HCT116 (cell line): ENCODE data around the gene MRPS35.

Source experiments
- ATF3 ChIP-seq: IDR thresholded peaks from 2 replicates; pipeline ENCODE4 v1.6.1; 2012
- CEBPB ChIP-seq: IDR thresholded peaks from 2 replicates; pipeline ENCODE4 v1.6.1; 2012; ENCODE audit warnings: low read depth
- CTCF ChIP-seq, 3 experiments: fragments of 200-600 bp in 1 of 3; sonication (generic) in 1 of 3; IDR thresholded peaks in 2 of 3; conservative IDR thresholded peaks in 1 of 3; 2 replicates each; pipeline ENCODE4 v1.5.1; 2012 to 2017; ENCODE audit warnings: low read depth in 2 of 3, low read length in 2 of 3, antibody characterized with exemption in 1 of 3, borderline replicate concordance in 1 of 3, control low read depth in 1 of 3, mild to moderate bottlenecking in 1 of 3, mixed read lengths in 1 of 3, mixed run types in 1 of 3, moderate library complexity in 1 of 3; ENCODE audit not compliant: insufficient read depth in 1 of 3
- EGR1 ChIP-seq: IDR thresholded peaks from 2 replicates; pipeline ENCODE4 v1.6.1; 2012; ENCODE audit warnings: low read depth
- ELF1 ChIP-seq: IDR thresholded peaks from 2 replicates; pipeline ENCODE4 v1.6.1; 2012; ENCODE audit warnings: low read depth, borderline replicate concordance
- EZH2 ChIP-seq: fragments of 200-600 bp; sonication (generic); IDR thresholded peaks from 2 replicates; pipeline ENCODE4 v1.6.1; 2017; ENCODE audit warnings: antibody characterized with exemption, mixed run types
- EZH2phosphoT487 ChIP-seq: fragments of 200-600 bp; IDR thresholded peaks from 2 replicates; pipeline ENCODE4 v1.6.1; 2018; ENCODE audit warnings: antibody characterized with exemption, borderline replicate concordance
- JUND ChIP-seq: IDR thresholded peaks from 2 replicates; pipeline ENCODE4 v1.6.1; 2012
- POLR2A ChIP-seq: IDR thresholded peaks from 2 replicates; pipeline ENCODE4 v1.7.0; 2011; ENCODE audit warnings: borderline replicate concordance; ENCODE audit not compliant: insufficient read depth, insufficient read length; ENCODE audit errors: extremely low read depth
- POLR2AphosphoS5 ChIP-seq: IDR thresholded peaks from 2 replicates; pipeline ENCODE4 v1.6.1; 2011; ENCODE audit warnings: mild to moderate bottlenecking, low read depth, low read length, moderate library complexity
- RAD21 ChIP-seq: IDR thresholded peaks from 2 replicates; pipeline ENCODE4 v1.6.1; 2012; ENCODE audit warnings: low read depth, mild to moderate bottlenecking
- SP1 ChIP-seq: IDR thresholded peaks from 2 replicates; pipeline ENCODE4 v1.6.1; 2012; ENCODE audit warnings: low read depth
- SRF ChIP-seq: IDR thresholded peaks from 2 replicates; pipeline ENCODE4 v1.6.1; 2012; ENCODE audit warnings: low read depth
- TCF7L2 ChIP-seq: IDR thresholded peaks from 2 replicates; pipeline ENCODE4 v1.7.0; 2011; ENCODE audit warnings: borderline replicate concordance, inconsistent platforms; ENCODE audit not compliant: insufficient read depth, insufficient read length; ENCODE audit errors: extremely low read depth

GRCh38 chr12:27723212-27723611 lies 12.6 kb downstream of the MRPS35 start:
- TF ChIP-seq CTCF (IDR thresholded peaks at IDR 0.05 in 2 of 3, conservative IDR thresholded peaks at IDR 0.05 in 1 of 3; ENCODE audit: borderline replicate concordance in 1 of 3, insufficient read depth in 1 of 3, low read depth in 2 of 3, low read length in 2 of 3) (no peak), POLR2A (no peak), EZH2 (no peak), EZH2phosphoT487 (no peak), RAD21 (no peak), EGR1 (no peak), SRF (no peak), ELF1 (no peak), POLR2AphosphoS5 (no peak), ATF3 (no peak), CEBPB (no peak), JUND (no peak), TCF7L2 (no peak), SP1 (no peak)
